Muscle of back (tissue), 11 donors: ENCODE data around the gene TRABD. TPM values are rescaled to one million over a fixed set of nuclear protein-coding genes. Genes with fewer than 3 reads are reported as not detected.
A peak's percentile ranks its signal among the peaks of the same experiment; 100 is the strongest.

Source experiments
- DNase-seq, 3 donors: peaks; one replicate each; pipeline versions ENCODE4 v3.0.0 to v3.0.0-alpha.2; 2013
- polyA plus RNA-seq, 10 donors: library from polyadenylated mRNA; unstranded; fragments of 120-200 nt; gene quantifications; one replicate each; pipeline ENCODE4 v1.2.1, GENCODE V29; 2013; ENCODE audit not compliant: insufficient read length in 10 of 10

Gene TRABD
- polyA plus RNA-seq, 10 donors, result 12.0 to 21.1 (median 17.5) TPM

- no peak for DNase-seq
Measured at GRCh38 chr22:50217543-50218152, 31.9 kb downstream of the TRABD start.

- DNase-seq, result no peak
Measured at GRCh38 chr22:50218153-50218995, 32.7 kb downstream of the TRABD start.

GRCh38 chr22:50218996-50219727, 33.4 kb downstream of the TRABD start:
- peak; percentile 68 to 78 (median 74) for DNase-seq

DNA sequence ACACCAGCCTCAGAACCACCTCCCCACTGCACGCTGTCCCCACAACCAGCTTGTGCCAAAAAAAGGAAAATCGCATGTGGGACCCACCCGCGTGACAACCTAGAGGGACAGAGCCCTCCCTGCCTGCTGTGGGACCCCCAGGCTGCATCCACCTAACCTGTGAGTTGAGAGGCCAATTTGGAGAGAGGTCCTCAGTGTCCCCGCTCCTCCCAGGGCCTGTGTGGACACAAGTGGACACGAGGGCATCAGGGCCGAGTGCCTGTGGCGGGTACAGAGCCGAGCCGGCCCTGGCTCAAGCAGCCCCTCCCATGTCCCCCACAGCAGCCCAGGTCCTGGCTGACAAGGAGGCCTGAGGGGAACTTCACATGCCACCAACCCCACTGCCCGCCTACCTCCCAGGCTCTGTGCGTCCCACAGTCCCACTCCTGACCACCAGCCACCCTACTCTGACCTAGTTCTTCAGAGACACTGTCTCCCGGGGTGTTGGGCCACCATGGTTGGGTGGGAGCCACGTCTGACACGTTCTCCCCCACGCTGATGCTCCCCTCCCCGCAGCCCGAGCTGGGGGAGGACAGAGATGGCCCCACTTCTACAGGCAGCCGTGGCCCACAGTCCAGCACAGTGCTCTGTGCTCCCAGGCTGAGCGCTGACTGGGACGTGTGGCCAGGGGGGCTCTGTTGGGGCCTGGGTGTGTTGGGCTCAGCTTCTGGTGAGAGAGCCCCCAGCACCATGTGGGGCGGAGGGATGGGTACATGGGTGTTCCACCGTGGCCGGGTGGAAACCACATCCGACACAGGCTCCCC, 34.3 kb downstream of the TRABD start:
- no peak for DNase-seq

DNA sequence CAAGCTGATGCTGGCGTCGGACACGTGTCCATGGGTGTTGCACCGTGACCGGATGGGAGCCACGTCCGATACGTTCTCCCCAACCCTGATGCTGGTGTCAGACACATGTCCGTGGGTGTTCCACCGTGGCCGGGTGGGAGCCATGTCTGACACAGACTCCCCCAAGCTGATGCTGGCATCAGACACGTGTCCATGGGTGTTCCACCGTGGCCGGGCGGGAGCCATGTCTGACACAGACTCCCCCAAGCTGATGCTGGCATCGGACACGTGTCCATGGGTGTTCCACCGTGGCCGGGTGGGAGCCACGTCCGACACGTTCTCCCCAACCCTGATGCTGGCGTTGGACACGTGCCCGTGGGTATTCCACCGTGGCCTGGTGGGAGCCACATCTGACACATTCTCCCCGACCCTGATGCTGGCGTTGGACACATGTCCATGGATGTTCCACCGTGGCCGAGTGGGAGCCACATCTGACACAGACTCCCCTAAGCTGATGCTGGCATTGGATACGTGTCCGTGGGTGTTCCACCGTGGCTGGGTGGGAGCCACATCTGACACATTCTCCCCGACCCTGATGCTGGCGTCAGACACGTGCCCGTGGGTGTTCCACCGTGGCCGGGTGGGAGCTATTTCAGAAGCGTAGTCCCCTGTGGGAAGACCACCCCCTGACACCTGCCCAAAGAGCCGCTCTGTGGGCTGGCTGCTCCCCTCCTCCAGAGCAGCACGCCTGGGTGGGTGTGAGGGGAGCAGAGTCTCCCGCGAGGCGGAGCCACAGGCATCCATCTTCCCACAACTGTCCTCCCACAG, 35.1 kb downstream of the TRABD start:
- DNase-seq, result no peak

- DNase-seq, result no peak
Measured at GRCh38 chr22:50221410-50222300, 35.9 kb downstream of the TRABD start.

DNA sequence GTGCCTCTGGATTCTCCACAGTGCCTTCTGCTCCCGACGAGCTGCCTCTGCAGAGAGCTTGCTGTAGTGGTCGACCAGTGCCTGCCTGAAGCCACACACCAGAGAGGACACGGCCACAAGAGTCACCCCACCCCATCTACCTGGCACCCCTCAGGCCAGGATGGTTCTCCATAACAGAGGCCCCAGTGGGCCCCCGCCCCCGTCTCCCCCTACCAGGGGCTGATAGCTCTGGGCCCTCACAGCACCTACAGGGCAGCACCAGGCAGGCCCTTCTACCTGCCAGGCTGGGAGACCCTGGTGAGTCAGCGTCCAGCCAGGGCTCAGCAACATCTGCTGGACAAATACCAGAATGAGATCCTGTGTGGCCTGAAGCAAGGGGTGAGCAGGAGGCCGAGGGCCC, 36.8 kb downstream of the TRABD start:
- no peak for DNase-seq

GRCh38 chr22:50224071-50224470, 38.4 kb downstream of the TRABD start:
- no peak for DNase-seq

- no peak for DNase-seq
Measured at GRCh38 chr22:50225200-50225969, 39.7 kb downstream of the TRABD start.

DNA sequence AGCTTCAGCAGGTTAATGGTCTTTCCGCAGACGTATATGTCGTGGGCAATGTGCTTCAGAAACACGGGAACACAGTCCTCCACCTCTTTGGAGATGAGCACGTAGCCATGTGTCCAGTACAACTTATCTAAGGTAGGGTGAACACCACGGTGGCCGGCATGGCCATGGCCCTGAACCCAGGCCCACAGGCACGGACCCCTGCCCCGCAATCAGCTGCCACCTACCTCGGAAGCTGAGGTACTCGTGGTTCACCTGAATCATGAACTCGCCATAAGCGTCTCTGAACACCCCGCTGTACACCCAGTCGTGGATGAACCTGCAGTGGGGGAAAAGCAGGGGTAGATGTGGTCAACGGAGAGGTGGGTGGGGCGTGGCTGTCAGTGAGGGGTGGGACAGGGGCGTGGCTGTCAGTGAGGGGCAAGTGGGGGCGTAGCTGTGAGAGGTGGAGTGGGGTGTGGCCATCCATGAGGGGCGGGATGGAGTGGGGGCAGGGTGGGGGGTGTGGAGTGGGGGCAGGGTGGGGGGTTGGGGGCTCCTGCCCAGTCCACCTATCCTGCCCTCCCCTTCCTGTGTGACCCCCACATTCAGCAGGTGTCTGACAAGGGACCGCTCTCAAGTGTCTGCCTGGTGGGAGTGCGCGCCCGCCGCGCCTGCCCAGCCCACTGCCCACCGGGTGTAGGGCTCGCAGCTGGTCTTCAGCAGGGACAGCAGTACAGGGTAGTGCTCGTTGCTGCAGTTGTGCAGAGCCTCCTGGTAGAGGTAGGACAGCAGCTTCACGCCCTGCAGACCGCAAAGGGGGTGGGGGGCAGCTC, 40.6 kb downstream of the TRABD start:
- DNase-seq, result no peak

- DNase-seq, result no peak
Measured at GRCh38 chr22:50226875-50227165, 41.1 kb downstream of the TRABD start.

- DNase-seq, result no peak
Measured at GRCh38 chr22:50227579-50228215, 42.0 kb downstream of the TRABD start.

DNA sequence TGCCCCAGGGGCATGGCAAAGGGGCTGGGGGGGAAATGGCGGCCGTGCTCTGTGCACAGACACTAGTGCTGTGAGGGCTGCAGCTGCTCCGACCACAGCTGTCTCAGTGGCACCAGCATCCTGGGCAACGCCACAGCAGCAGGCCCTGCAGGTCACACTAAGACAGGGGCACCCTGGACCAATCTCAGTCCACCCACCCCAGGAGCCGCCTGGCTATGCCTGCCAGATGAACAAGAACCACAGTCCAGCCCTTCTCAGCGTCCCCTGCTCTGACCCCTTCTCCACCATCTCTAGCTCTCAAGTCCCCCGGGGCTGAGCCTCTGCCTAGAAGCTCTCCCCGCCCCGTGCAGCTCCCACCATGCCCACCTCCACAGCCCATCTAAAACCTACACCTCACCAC, 42.7 kb downstream of the TRABD start:
- DNase-seq, result no peak

DNA sequence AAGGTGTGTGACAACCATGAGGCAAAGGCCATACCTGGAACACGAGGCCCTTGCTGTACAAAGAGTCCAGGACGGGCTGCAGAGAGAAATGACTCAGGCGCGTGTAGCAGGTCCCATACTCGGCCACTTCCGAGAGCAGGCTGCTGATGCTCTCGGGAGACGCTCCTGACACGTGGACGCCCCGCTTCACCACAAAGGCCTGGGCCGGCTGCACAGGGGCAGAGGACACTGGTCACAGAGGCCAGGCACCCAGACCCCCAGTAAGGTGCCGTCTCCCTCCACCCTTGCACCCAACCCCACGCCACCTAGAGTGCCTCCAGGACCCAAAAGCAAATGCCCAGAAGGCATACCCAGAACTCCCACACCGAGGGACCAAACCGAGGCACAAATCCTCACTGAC, 43.7 kb downstream of the TRABD start:
- no peak for DNase-seq

DNA sequence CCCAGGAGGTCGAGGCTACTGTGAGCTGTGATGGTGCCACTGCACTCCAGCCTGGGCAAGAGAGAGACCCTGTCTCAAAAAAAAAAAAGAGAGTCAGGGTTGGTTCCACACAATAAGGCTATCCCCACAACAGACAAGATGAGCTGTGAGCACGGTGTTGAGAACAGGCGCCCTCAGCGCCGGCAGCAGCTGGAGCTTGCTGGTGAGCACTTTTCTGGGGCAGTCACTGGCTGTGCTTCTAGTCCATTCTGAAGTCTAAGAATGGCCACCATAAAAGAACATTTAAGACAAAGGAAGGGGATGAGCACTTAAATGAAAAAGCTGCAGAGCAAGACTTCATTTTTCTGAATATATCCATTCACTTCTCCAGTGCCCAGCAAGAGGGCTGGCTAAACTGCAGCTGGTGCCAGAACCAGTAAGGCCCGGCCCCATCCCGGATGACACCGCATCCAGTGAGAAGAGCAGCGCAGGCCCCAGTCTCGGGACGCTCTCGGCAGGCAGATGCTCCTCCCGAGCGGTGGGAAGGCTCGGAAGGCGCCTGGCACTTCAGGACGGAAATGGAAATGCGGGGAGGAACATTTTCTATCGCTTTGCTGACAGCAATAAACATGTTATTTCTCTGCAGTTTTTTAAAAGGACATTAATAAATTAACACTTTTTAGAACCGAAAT, 46.9 kb downstream of the TRABD start:
- no peak for DNase-seq

GRCh38 chr22:50233223-50233622, 47.5 kb downstream of the TRABD start:
- DNase-seq, result no peak

GRCh38 chr22:50236731-50237409, 51.2 kb downstream of the TRABD start:
- DNase-seq, result peak in 1 of 3 donors; percentile 21
